GM18909 (cell line): ENCODE measurements around the gene C7orf57.

Experiments
- ATAC-seq: cut with Tn5 transposase; IDR thresholded peaks from one replicate; pipeline ENCODE4 v1.9.1; 2021; ENCODE audit warnings: mild to moderate bottlenecking; ENCODE audit not compliant: unreplicated experiment, poor library complexity

The C7orf57 gene

GRCh38 chr7:48106906-48107659, 71.7 kb downstream of the C7orf57 start:
- no peak for ATAC-seq

- no peak for ATAC-seq
Observed at GRCh38 chr7:48107926-48108472, 72.7 kb downstream of the C7orf57 start.

GRCh38 chr7:48108959-48109847, 73.9 kb downstream of the C7orf57 start:
- ATAC-seq, result no peak

GRCh38 chr7:48109848-48110663, 74.7 kb downstream of the C7orf57 start:
- peak; percentile 90 for ATAC-seq

GRCh38 chr7:48110868-48111267, 75.5 kb downstream of the C7orf57 start:
- ATAC-seq, result no peak
